Bladder microvascular endothelial cell (primary cell): ENCODE results near the gene ATG16L2. TPM values are rescaled to one million over a fixed set of nuclear protein-coding genes. Genes with fewer than 3 reads are reported as not detected.

Experiments
- total RNA-seq: library from RNA; depleted of rRNA; stranded (reverse); fragments of >200 nt; gene quantifications from 2 replicates; pipeline ENCODE4 v1.2.3, GENCODE V29; 2014

ATG16L2 gene, protein sequence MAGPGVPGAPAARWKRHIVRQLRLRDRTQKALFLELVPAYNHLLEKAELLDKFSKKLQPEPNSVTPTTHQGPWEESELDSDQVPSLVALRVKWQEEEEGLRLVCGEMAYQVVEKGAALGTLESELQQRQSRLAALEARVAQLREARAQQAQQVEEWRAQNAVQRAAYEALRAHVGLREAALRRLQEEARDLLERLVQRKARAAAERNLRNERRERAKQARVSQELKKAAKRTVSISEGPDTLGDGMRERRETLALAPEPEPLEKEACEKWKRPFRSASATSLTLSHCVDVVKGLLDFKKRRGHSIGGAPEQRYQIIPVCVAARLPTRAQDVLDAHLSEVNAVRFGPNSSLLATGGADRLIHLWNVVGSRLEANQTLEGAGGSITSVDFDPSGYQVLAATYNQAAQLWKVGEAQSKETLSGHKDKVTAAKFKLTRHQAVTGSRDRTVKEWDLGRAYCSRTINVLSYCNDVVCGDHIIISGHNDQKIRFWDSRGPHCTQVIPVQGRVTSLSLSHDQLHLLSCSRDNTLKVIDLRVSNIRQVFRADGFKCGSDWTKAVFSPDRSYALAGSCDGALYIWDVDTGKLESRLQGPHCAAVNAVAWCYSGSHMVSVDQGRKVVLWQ
- total RNA-seq, result 7.0 and 12.7 TPM in 2 replicates

DNA sequence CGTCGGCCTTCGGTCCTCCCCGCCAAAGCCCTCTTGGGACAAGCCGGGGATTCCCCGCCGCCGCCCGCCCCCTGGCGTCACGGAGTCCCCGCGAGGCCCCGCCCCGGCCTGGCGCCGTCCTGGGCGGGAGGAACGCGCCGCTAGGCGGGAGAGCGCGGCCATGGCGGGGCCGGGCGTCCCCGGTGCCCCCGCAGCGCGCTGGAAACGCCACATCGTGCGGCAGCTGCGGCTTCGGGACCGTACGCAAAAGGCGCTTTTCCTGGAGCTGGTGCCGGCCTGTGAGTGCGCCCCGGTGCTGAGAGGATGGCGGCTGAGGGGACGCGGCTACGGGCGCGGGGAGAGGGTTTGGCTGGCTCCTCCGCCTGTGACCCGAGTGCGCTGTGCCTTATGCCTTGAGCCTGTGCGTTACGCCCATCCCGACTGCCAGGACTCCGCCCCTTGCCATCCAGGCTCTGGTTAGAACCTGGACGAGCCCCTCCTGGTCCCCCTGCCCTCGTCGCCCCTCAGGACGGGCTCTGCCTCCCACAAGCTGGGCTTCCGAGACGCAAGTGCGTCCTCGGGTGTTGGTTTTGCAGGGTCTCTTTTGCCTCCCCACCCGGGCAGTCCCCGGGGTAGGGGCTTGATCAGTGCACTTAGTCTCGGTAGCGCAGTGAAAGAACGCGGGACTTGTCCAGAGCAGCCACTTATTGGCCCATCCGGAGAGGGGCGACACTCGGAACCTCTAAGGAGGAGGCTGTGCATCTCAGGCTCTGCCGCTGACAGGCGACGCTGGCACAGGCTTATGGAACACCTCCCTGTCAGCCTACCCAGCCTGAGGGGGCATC lies at the start of gene ATG16L2:
Gene ATG16L2 (plus strand): TSS at position 126 of the 824 bp plus-strand sequence. CDS start 35 bp downstream, at position 161.

DNA sequence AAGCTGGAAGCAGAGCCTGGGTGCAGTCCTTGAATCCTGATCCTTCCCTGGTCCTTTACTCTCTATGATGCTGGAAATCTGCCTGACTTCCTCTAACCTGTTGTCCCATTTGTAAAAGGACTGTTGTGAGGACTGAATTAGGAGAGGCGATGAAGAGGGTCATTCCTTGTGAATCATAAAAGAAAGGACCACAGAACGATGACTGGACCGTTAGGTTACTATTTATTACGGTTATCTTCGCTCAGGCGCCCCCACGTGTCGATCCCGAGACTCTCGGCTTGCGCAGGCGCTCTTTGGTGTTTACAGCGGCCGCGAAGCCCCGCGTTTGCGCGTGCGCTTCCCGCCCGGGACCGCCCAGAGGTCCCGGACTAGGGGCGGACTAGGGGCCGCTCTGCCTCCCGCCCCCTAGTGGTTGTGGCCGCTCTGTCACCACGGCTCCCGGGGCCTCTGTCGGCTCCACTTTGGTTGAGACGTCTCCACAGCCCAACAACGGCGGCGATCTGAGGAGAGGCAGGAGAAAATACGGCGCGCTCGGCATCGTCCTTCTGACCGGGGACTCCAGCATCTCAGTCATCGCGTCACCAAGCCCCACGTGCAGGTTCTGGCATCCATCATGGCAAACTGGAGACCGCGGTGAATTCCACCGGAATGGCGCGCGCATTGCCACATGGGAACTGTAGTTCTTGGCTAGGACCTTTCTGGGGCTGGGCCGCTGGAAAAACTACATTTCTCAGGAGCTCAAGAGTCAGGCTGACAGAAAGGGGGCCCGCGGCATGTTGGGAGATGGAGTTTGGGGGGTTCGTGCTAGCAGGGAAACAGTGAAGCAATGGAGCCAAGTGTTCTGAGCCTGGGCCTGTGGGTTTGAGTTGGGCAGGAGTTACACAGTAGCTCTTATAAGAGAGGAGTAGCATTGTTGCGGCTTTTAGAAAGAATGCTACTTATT lies 20.5 kb upstream of the ATG16L2 start, which contains the start of gene STARD10:
Gene STARD10 (minus strand): TSS at position 623 of the 943 bp plus-strand sequence. CDS start 12,866 bp downstream, outside the sequence.

Other genes starting within 250 kb of the ATG16L2 start
- gene PDE2A, start 140.0 kb upstream of the ATG16L2 start, total RNA-seq, result 159 and 229 TPM in 2 replicates
- 53.4 and 106 TPM in 2 replicates for gene ARAP1, start 62.0 kb upstream of the ATG16L2 start, total RNA-seq
- 25.1 and 77.7 TPM in 2 replicates for gene STARD10, start 20.4 kb upstream of the ATG16L2 start, total RNA-seq